HFFc6 (cell line): ENCODE data around the gene RIC8A. TPM values are rescaled to one million over a fixed set of nuclear protein-coding genes. Genes with fewer than 3 reads are reported as not detected.
"Not testable (repeated sequence)": the region's sequence is repeated elsewhere in the genome, so short reads cannot be mapped to it uniquely, and the experiment has no call there.

Experiments
- DNase-seq: peaks from one replicate; pipeline ENCODE4 v3.0.0-alpha.2; 2018
- H3K27ac Mint-ChIP-seq: 2 replicates; pipeline ENCODE4 v1.8.0; 2020; ENCODE audit warnings: mild to moderate bottlenecking, mixed read lengths
- H3K27me3 Mint-ChIP-seq: 2 replicates; pipeline ENCODE4 v1.8.0; 2021; ENCODE audit warnings: mild to moderate bottlenecking, moderate library complexity, mixed read lengths; ENCODE audit not compliant: insufficient read depth
- H3K36me3 Mint-ChIP-seq: 2 replicates; pipeline ENCODE4 v1.8.0; 2021; ENCODE audit warnings: low read depth, mixed read lengths
- H3K4me1 Mint-ChIP-seq: 2 replicates; pipeline ENCODE4 v1.8.0; 2020; ENCODE audit warnings: low read depth, mixed read lengths
- H3K4me3 Mint-ChIP-seq: 2 replicates; pipeline ENCODE4 v1.8.0; 2020; ENCODE audit warnings: mild to moderate bottlenecking, moderate library complexity, mixed read lengths
- H3K9me3 Mint-ChIP-seq: 2 replicates; pipeline ENCODE4 v1.8.0; 2020; ENCODE audit warnings: mild to moderate bottlenecking, mixed read lengths
- CTCF ChIP-seq: fragments of 200-600 bp; sonication (generic); IDR thresholded peaks from 2 replicates; pipeline ENCODE4 v1.5.0; 2021; ENCODE audit warnings: antibody characterized with exemption, mild to moderate bottlenecking
- long read RNA-seq: library from polyadenylated mRNA; unstranded; transcript quantifications from one replicate; pipeline ENCODE4 v2.0.0, GENCODE V29; 2019
- total RNA-seq, 6 experiments: library from RNA; stranded (reverse); fragmentation: NEBNext Ultra II Directional; extraction: Animal tissue kit (Norgen Biotek cat#: 25700); gene quantifications; 2 replicates in 1 of 6; 3 replicates in 5 of 6; pipeline ENCODE4 v1.2.3, GENCODE V29; 2021

The RIC8A gene
- 100 to 1,000 TPM; 163 to 194 (median 164) TPM for total RNA-seq
- long read RNA-seq, transcript RIC8A-203 (10 exons, 3,703 nt), result major isoform, 95 of 146 reads
- long read RNA-seq, partial matches to known transcripts, result 11 of 146 reads
- long read RNA-seq, other reads (novel, unspliced or antisense), result 37 of 146 reads

GRCh38 chr11:207208-207862 is at the start of gene RIC8A, which contains the start of gene BET1L:
Gene RIC8A (plus strand): TSS chr11:207708. CDS start chr11:208855, 1,147 bp downstream.
Gene BET1L (minus strand): TSS chr11:207399. CDS start chr11:207321, 78 bp downstream.
- peaks cover 11% of the 10 kb centered on the region for H3K27me3 Mint-ChIP-seq
- H3K27ac Mint-ChIP-seq, result peak within 1 kb of the TSS; percentile 100
- peaks cover 32% of the 10 kb centered on the region for H3K4me1 Mint-ChIP-seq
- peaks cover 35% of the 10 kb centered on the region for H3K36me3 Mint-ChIP-seq
- TF ChIP-seq CTCF, result no peak
- DNase-seq, result peak; percentile 99
- no peaks in the 10 kb centered on the region for H3K9me3 Mint-ChIP-seq
- peak within 1 kb of the TSS; percentile 100 for H3K4me3 Mint-ChIP-seq

GRCh38 chr11:180242-180641 is 27.3 kb upstream of the RIC8A start:
- not testable (repeated sequence) for H3K27ac Mint-ChIP-seq, H3K27me3 Mint-ChIP-seq, H3K36me3 Mint-ChIP-seq, H3K9me3 Mint-ChIP-seq, H3K4me1 Mint-ChIP-seq, DNase-seq, H3K4me3 Mint-ChIP-seq
- TF ChIP-seq CTCF, result peak; percentile 59

- not testable (repeated sequence) for H3K9me3 Mint-ChIP-seq, H3K27me3 Mint-ChIP-seq, H3K36me3 Mint-ChIP-seq, H3K4me3 Mint-ChIP-seq, H3K27ac Mint-ChIP-seq, DNase-seq, H3K4me1 Mint-ChIP-seq
Observed at GRCh38 chr11:189200-189783, 18.2 kb upstream of the RIC8A start.

GRCh38 chr11:189843-190311 is 17.6 kb upstream of the RIC8A start:
- H3K36me3 Mint-ChIP-seq, DNase-seq, H3K27ac Mint-ChIP-seq, H3K9me3 Mint-ChIP-seq, H3K4me3 Mint-ChIP-seq, H3K27me3 Mint-ChIP-seq, H3K4me1 Mint-ChIP-seq: not testable (repeated sequence)
- peak; percentile 70 for TF ChIP-seq CTCF

GRCh38 chr11:190546-190945 is 17.0 kb upstream of the RIC8A start:
- not testable (repeated sequence) for H3K36me3 Mint-ChIP-seq, H3K4me1 Mint-ChIP-seq, H3K27ac Mint-ChIP-seq, H3K4me3 Mint-ChIP-seq, H3K9me3 Mint-ChIP-seq, H3K27me3 Mint-ChIP-seq, DNase-seq

GRCh38 chr11:191490-192478 is 15.7 kb upstream of the RIC8A start:
- not testable (repeated sequence) for H3K36me3 Mint-ChIP-seq, H3K27me3 Mint-ChIP-seq, H3K4me3 Mint-ChIP-seq, H3K4me1 Mint-ChIP-seq, DNase-seq, H3K27ac Mint-ChIP-seq, H3K9me3 Mint-ChIP-seq
- TF ChIP-seq CTCF, result peak; percentile 74

GRCh38 chr11:192674-193128 is 14.8 kb upstream of the RIC8A start, which contains the start of gene SCGB1C1:
Gene SCGB1C1 (plus strand): TSS chr11:193078. CDS start chr11:193100, 22 bp downstream.
- H3K4me3 Mint-ChIP-seq, H3K4me1 Mint-ChIP-seq, H3K9me3 Mint-ChIP-seq, H3K27ac Mint-ChIP-seq, H3K27me3 Mint-ChIP-seq, DNase-seq, H3K36me3 Mint-ChIP-seq: not testable (repeated sequence)

GRCh38 chr11:193481-193880 is 14.0 kb upstream of the RIC8A start:
- H3K9me3 Mint-ChIP-seq, DNase-seq, H3K4me1 Mint-ChIP-seq, H3K36me3 Mint-ChIP-seq, H3K4me3 Mint-ChIP-seq, H3K27ac Mint-ChIP-seq, H3K27me3 Mint-ChIP-seq: not testable (repeated sequence)
